ENCODE data around the gene NUP210.

DNA sequence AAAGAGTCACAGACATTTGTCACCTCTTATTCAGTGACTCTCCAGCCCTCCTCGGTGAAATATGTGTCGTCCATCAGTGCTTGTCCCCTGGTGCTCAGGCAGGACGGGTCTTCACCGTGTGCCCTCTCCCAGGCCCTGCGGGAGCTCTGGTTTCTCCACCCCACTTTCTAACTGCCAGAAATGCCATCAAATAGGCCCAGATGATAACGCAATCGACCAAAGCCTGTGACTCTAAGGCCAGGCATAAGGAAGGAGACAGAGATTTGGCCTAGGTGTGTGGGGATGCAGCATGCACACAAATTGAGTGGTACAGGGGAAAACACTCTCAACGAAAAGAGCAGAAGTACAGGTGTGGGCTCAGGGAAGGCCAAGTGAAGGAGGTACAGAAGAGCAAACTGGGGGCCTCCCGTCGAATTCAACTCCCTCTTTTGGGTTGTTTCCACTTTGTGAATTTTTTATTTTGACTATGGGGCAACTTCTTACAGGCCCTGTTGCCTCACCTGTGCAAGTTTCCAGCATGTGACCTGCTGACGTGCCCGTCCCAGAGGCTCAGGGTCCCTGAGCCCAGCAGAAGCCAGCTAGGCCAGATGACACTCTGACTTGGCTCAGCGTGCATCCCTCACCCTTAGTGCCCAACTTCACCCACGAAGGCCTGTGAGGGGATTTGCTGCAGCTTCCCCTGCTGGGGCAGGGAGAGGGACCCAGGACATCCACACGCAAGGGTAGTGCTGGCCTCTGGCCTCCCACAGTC is 4.7 kb downstream of the NUP210 start:
- TF ChIP-seq EZH2 (IDR thresholded peaks at IDR 0.05; ENCODE audit: borderline replicate concordance) (no peak), CTCF (IDR thresholded peaks at IDR 0.05; ENCODE audit: poor library complexity) (no peak)
